Tongue (tissue), 2 donors: ENCODE measurements around the gene TMEM187. TPM values are rescaled to one million over a fixed set of nuclear protein-coding genes. Genes with fewer than 3 reads are reported as not detected.

ENCODE experiments used
- DNase-seq: peaks from one replicate; pipeline ENCODE4 v3.0.0-alpha.2; 2015
- total RNA-seq: library from RNA; depleted of rRNA; stranded (reverse); fragments of >200 nt; gene quantifications from one replicate; pipeline ENCODE4 v1.2.3, GENCODE V29; 2014

TMEM187 gene
- total RNA-seq, 1 donor from 2014 or later: 9.4 TPM

GRCh38 chrX:153955228-153955732 is 17.3 kb upstream of the TMEM187 start:
- no peak for DNase-seq

GRCh38 chrX:153956044-153956907 is 16.3 kb upstream of the TMEM187 start:
- no peak for DNase-seq

- DNase-seq: no peak
Observed at GRCh38 chrX:153957224-153957623, 15.3 kb upstream of the TMEM187 start.

GRCh38 chrX:153958605-153959004 is 13.9 kb upstream of the TMEM187 start:
- no peak for DNase-seq

GRCh38 chrX:153959649-153960048 is 12.9 kb upstream of the TMEM187 start:
- no peak for DNase-seq

GRCh38 chrX:153960077-153960476 is 12.5 kb upstream of the TMEM187 start:
- DNase-seq: no peak

GRCh38 chrX:153960786-153961185 is 11.8 kb upstream of the TMEM187 start:
- DNase-seq: no peak

- DNase-seq: no peak
Observed at GRCh38 chrX:153961292-153961691, 11.3 kb upstream of the TMEM187 start.

GRCh38 chrX:153963546-153963945 is 9.0 kb upstream of the TMEM187 start:
- DNase-seq: no peak

GRCh38 chrX:153964105-153964504 is 8.4 kb upstream of the TMEM187 start:
- no peak for DNase-seq

- DNase-seq: no peak
Observed at GRCh38 chrX:153965406-153965805, 7.1 kb upstream of the TMEM187 start.

GRCh38 chrX:153966283-153966688 is 6.3 kb upstream of the TMEM187 start:
- no peak for DNase-seq

GRCh38 chrX:153966841-153967535 is 5.6 kb upstream of the TMEM187 start:
- no peak for DNase-seq

GRCh38 chrX:153967536-153968224 is 4.9 kb upstream of the TMEM187 start:
- DNase-seq: no peak

- DNase-seq: no peak
Observed at GRCh38 chrX:153968255-153968654, 4.3 kb upstream of the TMEM187 start.

GRCh38 chrX:153968754-153969124 is 3.8 kb upstream of the TMEM187 start:
- peak; percentile 70 for DNase-seq

- DNase-seq: no peak
Observed at GRCh38 chrX:153969125-153969903, 3.2 kb upstream of the TMEM187 start.

- DNase-seq: no peak
Observed at GRCh38 chrX:153969904-153970356, 2.6 kb upstream of the TMEM187 start.

- peak; percentile 82 for DNase-seq
Observed at GRCh38 chrX:153970357-153971123, 2.0 kb upstream of the TMEM187 start.

GRCh38 chrX:153971124-153971449 is 1.5 kb upstream of the TMEM187 start:
- peak; percentile 91 for DNase-seq
